PFSK-1 (cell line): Measurements from ENCODE around the gene KCNB1.

ENCODE experiments used
- POLR2AphosphoS5 ChIP-seq: IDR thresholded peaks from 2 replicates; pipeline ENCODE4 v1.6.1; 2012; ENCODE audit warnings: low read depth, mild to moderate bottlenecking, control low read depth, low read length, moderate library complexity
- REST ChIP-seq, 2 experiments: IDR thresholded peaks; 2 replicates each; pipeline versions ENCODE4 v1.6.1 to v1.8.0; 2011 to 2012; ENCODE audit warnings: low read depth in 2 of 2, low read length in 2 of 2, control low read depth in 1 of 2, inconsistent platforms in 1 of 2, mild to moderate bottlenecking in 1 of 2, moderate library complexity in 1 of 2; ENCODE audit not compliant: insufficient read depth in 1 of 2
- SIN3A ChIP-seq: IDR thresholded peaks from 2 replicates; pipeline ENCODE4 v1.6.1; 2012; ENCODE audit warnings: mild to moderate bottlenecking, low read length, moderate library complexity, borderline replicate concordance; ENCODE audit not compliant: insufficient read depth
- TAF1 ChIP-seq: IDR thresholded peaks from 2 replicates; pipeline ENCODE4 v1.6.1; 2012; ENCODE audit warnings: low read length, control low read depth, borderline replicate concordance; ENCODE audit not compliant: insufficient read depth

- no peak for TF ChIP-seq TAF1
- no peak for TF ChIP-seq POLR2AphosphoS5
- TF ChIP-seq REST (IDR thresholded peaks at IDR 0.05; ENCODE audit: insufficient read depth in 1 of 2, low read depth in 2 of 2, low read length in 2 of 2), result no peak
- TF ChIP-seq SIN3A, result no peak
Observed at GRCh38 chr20:49501917-49502316, 19.4 kb upstream of the KCNB1 start.
